GM20000 (cell line): ENCODE results near the gene ASCC3.
A peak's percentile ranks its signal among the peaks of the same experiment; 100 is the strongest.

ENCODE experiments used
- DNase-seq: peaks from one replicate; pipeline ENCODE4 v3.0.0; 2012; ENCODE audit warnings: low spot score
- TF ChIP-seq, protein P1 (sequence below): IDR thresholded peaks from 2 replicates; pipeline ENCODE4 v1.5.1; 2012; ENCODE audit warnings: mild to moderate bottlenecking, control low read depth; ENCODE audit errors: extremely low read depth, missing control alignments

Gene ASCC3

GRCh38 chr6:100673641-100674040 lies 207.5 kb downstream of the ASCC3 start:
- DNase-seq: no peak
- TF ChIP-seq, protein P1, sequence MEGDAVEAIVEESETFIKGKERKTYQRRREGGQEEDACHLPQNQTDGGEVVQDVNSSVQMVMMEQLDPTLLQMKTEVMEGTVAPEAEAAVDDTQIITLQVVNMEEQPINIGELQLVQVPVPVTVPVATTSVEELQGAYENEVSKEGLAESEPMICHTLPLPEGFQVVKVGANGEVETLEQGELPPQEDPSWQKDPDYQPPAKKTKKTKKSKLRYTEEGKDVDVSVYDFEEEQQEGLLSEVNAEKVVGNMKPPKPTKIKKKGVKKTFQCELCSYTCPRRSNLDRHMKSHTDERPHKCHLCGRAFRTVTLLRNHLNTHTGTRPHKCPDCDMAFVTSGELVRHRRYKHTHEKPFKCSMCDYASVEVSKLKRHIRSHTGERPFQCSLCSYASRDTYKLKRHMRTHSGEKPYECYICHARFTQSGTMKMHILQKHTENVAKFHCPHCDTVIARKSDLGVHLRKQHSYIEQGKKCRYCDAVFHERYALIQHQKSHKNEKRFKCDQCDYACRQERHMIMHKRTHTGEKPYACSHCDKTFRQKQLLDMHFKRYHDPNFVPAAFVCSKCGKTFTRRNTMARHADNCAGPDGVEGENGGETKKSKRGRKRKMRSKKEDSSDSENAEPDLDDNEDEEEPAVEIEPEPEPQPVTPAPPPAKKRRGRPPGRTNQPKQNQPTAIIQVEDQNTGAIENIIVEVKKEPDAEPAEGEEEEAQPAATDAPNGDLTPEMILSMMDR: no peak

- TF ChIP-seq, protein P1: no peak
- no peak for DNase-seq
Measured at GRCh38 chr6:100671740-100672139, 209.4 kb downstream of the ASCC3 start.

- TF ChIP-seq, protein P1: no peak
- DNase-seq: no peak
Measured at GRCh38 chr6:100670056-100670455, 211.1 kb downstream of the ASCC3 start.

DNA sequence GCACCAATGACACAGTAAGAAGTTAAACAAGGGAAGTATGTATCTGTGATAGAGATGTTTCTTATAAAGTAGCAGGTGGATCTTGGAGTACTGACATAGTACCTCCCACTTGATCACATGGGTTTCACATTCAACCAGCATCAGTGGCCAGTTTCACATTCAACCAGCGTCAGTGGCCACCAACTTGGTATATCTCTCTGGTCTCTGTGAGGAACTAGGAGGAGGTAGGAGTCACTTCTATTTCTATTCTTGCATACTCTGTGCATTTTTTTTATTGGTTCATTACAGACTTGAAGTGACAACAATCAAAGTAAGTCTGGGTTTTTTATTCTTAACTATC lies 216.1 kb downstream of the ASCC3 start:
- DNase-seq: peak; percentile 37
- TF ChIP-seq, protein P1: no peak

DNA sequence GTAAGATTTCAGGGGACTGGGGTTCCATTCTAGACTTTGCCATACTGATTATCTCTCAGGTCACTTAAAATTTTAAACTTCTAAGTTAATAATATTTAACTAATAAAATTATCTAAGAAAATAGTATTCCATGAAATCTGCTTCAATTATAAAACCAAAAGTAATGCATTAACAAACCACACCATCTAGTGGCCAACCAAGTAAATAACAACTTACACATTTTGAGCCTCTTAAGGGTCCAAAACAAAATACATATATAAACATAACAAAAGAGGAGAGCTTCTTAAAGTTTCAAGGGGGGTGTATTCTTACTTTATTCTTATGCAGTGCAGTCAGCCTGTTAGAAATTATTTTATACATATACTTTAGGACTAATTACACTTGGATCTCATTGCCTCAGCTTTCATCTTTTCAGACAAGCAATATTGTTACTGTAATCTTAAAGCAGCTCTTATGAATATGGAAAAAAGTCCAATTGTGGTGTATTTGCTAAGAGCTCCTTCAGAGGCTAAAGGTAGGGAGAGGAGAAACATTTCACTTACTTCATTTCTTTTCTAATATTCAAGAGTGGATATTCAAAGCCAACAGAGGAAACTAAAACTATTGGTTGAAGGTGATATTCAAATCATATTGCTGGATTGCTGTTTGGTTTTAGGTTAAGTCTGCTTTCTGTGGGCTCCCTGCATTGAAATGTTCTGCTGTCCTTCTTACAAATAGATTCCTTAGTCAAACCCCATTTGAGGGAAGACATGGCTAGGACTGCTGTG lies 216.7 kb downstream of the ASCC3 start:
- TF ChIP-seq, protein P1: peak; percentile 29

DNA sequence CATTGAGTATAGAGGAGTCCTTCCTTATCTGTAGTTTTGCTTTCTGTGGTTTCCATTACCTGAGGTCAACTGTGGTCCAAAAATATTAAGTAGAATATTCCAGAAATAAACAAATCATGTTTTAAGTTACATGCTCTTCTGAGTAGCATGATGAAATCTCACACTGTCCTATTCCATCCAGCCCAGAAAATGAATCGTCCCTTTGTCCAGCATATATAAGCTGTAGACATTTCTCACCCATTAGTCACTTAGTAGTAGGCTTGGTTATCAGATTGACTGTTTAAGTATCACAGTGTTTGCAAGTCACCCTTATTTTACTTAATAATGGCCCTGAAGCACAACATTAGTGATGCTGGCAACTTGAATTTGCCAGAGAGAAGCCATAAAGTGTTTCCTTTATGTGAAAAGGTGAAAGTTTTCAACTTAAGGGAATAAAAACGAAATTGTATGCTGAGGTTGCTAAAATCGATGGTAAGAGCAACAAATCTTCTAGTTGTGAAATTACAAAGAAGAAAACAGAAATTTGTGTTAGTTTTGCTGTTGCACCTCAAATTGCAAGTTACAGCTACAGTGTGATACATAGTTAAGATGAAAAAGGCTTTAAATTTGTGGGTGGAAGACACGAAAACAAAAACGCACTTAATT lies 217.8 kb downstream of the ASCC3 start:
- TF ChIP-seq, protein P1: no peak
- DNase-seq: no peak

More for the DNA sequence above, 216.7 kb downstream of the ASCC3 start:
- no peak for DNase-seq

DNA sequence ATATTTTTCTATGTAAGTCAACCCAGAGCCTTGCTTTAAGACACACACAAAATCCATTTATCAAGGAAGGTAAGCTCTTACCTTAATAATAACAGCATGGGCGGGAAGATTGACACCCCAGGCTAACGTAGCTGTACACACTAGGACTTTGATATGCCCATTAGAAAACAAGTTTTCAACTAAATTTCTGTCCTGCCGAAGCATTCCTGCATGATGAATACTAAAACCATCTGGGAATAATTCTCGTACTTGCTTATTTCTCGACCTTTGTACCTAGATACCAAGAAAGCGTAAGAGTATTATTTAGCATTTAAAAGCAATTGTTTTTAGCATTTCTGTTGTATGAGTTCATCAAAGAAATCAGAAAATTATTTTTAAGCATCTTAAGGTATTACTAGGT lies 218.9 kb downstream of the ASCC3 start:
- no peak for DNase-seq
- TF ChIP-seq, protein P1: no peak
